HG03460 (cell line): ENCODE measurements around the gene GRM7.

Experiments used
- ATAC-seq: cut with Tn5 transposase; IDR thresholded peaks from one replicate; pipeline ENCODE4 v1.9.1; 2021; ENCODE audit not compliant: unreplicated experiment

The GRM7 gene

GRCh38 chr3:7144697-7145308, 283.9 kb downstream of the GRM7 start:
- no peak for ATAC-seq

GRCh38 chr3:7146529-7146928, 285.6 kb downstream of the GRM7 start:
- ATAC-seq = no peak

DNA sequence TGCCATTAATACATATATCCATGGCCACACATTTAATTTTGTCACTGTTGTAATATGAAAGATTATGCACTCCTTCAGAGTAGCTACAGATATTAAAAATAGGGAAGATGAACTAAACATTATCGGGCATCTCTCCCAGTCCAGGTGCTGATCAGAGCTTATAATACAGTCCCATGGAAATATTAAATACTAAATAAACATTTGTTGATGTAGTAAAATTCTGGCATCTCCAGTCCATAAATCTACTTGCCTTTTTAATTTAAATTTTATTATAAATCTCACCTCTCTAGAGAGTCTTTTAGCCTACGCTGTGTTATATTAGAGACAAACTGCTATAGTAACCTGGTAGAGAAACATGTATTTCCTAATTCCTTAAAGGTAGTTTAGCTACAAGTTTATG, 297.6 kb downstream of the GRM7 start:
- no peak for ATAC-seq

DNA sequence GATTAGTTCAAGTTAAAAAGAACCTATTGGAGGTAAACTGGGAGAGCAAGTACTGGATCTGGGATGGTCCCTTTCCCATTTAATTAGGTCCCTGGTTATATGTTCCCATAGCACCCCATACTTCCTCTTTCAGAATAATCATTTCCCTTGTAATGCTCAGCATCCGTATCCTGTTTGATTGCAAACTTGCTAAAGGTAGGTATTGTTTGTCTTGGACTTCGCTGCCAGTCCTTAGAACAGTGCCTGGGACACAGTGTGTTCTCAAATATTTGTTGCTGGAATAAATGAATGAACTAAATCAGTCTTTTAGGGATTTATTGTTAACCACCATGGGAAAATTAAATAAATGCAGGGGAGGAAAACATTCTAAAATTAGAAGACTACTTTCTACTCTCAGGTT, 299.8 kb downstream of the GRM7 start:
- no peak for ATAC-seq

- ATAC-seq = no peak
These were observed 305.5 kb downstream of the GRM7 start for GRCh38 chr3:7166460-7166859.

- ATAC-seq = no peak
These were observed 310.6 kb downstream of the GRM7 start for GRCh38 chr3:7171493-7171892.

DNA sequence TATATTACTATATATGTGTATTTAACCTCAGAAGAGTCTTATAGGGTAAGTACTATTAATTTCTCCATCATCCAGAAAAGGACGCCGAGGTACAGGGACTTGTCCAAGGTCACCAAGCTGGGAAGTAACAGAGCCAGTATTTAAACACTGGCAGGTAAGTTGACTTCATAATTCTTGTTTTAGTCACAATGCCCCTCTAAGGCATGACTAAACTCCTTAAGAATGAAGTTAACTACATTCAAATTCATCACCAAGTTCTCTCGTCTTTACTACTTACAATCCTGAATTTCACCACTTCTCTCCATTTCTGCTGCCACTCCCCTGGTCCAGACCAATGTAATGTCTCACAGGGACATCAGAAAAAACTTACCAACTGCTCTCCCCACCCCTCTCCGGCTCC, 312.1 kb downstream of the GRM7 start:
- ATAC-seq = no peak

DNA sequence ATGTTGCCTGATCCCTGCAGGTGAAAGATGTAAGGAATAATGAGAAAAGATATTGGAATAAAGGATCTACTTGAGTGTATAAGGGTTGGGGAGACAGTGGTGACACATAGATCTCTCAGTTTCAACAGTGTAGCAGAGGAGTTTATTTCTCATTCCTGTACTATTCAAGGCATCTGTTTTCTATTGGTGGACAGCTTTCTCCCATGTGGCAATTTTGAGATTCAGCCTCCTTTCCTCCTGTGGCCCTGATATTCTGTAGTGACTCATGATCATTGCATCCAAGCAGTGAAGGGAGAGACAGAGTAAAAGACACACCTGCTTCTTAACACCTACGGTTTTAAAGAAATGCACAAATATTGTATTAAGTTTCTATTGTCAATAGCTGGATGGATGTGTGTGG, 327.6 kb downstream of the GRM7 start:
- ATAC-seq = no peak

DNA sequence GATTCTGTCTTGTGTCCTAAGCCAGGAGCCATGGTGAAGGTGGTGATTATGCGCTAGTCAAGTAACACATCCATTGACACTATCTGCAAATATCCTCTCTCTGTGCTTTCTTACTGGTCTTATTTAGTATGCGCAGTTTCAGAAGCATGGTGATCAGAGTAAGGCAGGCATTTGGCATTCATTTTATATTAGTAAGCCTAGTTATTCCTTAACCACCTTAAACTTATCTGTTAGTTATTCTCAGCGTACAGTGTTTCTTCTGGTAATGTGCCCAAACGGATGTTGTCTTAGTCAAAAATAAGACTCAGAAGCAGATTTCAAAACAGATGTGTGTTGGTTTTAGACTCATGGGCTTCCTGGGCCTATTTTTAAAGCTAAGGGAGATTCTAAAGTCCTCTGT, 329.2 kb downstream of the GRM7 start:
- ATAC-seq = peak; percentile 55

GRCh38 chr3:7193269-7193668, 332.4 kb downstream of the GRM7 start:
- ATAC-seq = no peak

DNA sequence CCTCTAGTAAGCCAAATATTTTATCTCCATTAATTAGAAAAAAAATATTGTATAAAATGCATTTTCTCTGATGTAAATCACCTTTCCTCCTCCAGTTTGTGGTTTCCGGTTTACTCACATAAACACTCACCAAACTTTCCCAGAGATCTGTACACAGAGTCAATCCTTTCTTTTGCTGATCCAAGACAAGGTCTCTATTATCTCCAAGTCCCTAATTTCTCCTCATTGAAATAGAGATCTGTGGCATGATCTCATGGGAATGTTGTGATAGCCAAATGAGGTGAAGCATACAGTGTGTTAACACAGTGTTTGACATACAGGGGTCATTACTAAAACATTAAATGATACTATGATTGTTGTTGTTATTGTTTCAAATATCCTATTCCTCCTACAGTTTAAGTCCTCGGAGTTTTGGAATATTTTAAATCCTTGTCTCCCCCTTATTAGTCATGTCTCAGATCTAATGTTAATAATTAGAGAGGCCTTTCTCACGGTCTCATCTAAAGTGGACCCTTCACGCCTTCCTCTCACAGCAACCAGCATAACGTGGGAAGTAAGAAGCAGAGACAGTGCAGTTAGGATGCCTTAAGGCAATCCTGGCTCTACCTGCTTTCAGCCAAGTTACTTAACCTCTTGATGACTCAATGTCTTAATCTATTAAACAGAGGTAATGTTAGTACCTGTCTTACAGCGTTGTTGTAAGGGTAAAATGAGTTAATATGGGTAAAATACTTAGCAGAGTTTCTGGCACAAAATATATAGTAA, 333.3 kb downstream of the GRM7 start:
- ATAC-seq = no peak

- ATAC-seq = no peak
These were observed 335.0 kb downstream of the GRM7 start for GRCh38 chr3:7195934-7196333.

DNA sequence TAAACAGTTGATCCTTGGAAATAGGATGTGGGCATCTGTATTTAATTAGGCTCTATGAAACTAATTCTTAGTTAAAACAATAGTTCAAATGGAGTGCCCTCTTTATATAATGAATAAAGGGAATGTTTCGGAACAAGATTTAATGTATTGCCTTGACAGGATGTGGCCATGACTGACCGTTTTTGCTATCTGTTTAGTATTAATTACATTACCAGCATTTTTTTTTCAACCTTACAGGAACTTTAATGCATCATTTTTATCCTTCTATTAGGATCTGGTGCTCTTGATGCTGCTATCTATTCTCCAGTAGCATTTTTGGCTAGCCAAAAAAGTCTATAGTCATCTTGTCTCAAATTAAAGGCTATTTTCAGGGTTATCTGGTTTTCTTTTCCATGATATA, 340.9 kb downstream of the GRM7 start:
- ATAC-seq = no peak

- ATAC-seq = peak; percentile 45
These were observed 343.3 kb downstream of the GRM7 start for GRCh38 chr3:7203969-7204847.

GRCh38 chr3:7204848-7205156, 343.9 kb downstream of the GRM7 start:
- peak; percentile 42 for ATAC-seq

DNA sequence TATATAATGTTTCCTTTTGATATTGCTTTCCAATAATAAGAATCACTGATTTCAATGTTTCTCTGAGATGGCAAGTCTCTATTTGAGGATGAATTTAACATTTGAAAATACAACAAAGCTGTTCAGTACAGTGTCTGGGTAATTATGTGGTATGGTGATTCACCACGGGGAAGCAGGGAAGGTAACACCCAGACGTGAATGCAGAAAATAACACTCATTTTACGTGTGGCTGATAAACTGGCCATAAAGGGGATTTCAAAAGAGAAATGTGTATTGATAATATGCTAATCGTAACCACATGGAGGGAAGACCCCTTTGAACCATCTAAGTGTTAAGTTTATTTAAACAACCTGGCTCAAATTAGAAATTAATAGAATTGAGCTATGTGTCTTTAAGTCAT, 344.6 kb downstream of the GRM7 start:
- ATAC-seq = peak; percentile 59

GRCh38 chr3:7205962-7206361, 345.0 kb downstream of the GRM7 start:
- ATAC-seq = peak; percentile 42

DNA sequence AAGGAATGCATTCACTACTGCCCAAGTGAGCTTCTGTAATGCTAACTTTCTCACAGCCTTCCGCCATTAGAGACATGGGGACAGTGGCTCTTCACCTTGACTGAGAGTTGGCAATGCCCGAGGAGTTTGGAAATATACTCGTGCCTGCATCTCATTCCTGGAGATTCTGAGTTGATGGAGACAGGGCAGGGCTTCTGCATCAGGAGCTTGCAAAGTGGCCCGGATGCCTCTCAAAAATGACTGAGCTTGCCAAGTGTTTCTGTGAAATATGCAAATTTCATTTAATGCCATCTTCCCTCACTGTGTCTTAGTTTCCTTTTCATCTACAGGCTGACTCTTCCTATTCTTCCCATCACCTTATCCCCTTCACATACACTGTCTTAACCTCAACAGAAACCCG, 346.2 kb downstream of the GRM7 start:
- ATAC-seq = no peak

DNA sequence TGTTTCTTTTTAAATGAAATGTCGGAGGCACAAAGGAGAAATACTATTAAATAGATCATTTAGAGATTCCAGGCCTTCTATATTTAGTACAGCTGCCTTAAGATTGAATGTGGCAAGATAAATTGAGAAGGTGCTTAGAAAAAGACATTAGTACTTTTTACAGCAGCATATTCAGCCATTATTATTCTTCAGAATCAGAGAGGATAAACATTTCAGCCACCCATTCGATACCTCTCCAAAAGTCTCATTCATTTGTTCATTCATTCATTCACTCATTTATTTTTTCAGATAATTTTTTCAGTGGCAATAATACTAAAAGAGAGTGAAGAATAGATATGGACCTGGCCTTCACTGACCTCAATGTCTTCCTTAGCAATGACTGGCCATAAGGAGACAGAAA, 347.0 kb downstream of the GRM7 start:
- ATAC-seq = no peak

- no peak for ATAC-seq
These were observed 348.2 kb downstream of the GRM7 start for GRCh38 chr3:7209098-7209497.

GRCh38 chr3:7211740-7212139, 350.8 kb downstream of the GRM7 start:
- no peak for ATAC-seq

GRCh38 chr3:7215706-7216105, 354.8 kb downstream of the GRM7 start:
- ATAC-seq = no peak
